GM23338 (cell line): ENCODE measurements around the gene ARHGAP42. TPM values are rescaled to one million over a fixed set of nuclear protein-coding genes. Genes with fewer than 3 reads are reported as not detected.

Source experiments
- ATAC-seq: fragments of 200-7000 bp; cut with Tn5 transposase; 3 replicates; pipeline ENCODE4 v1.9.1; 2020
- DNase-seq: peaks from one replicate; pipeline ENCODE4 v3.0.0-alpha.2; 2015; ENCODE audit warnings: low spot score
- H2AFZ ChIP-seq: fragments of 200-600 bp; sonication (generic); 2 replicates; pipeline ENCODE4 v1.8.0; 2016; ENCODE audit warnings: antibody characterized with exemption, mild to moderate bottlenecking, moderate library complexity
- H3F3A ChIP-seq: fragments of 200-600 bp; sonication (generic); replicated peaks from 2 replicates; pipeline ENCODE4 v1.8.0; 2017; ENCODE audit warnings: antibody characterized with exemption, mixed run types, low read depth
- H3K27ac ChIP-seq: fragments of 200-600 bp; sonication (generic); 2 replicates; pipeline ENCODE4 v1.6.1; 2016; ENCODE audit warnings: low read depth
- H3K27me3 ChIP-seq: fragments of 200-600 bp; sonication (generic); 2 replicates; pipeline ENCODE4 v1.8.0; 2016; ENCODE audit warnings: mild to moderate bottlenecking, mixed run types, moderate library complexity; ENCODE audit not compliant: insufficient read depth
- H3K36me3 ChIP-seq: fragments of 200-600 bp; sonication (generic); 2 replicates; pipeline ENCODE4 v1.8.0; 2016; ENCODE audit warnings: mild to moderate bottlenecking; ENCODE audit not compliant: insufficient read depth
- H3K4me1 ChIP-seq: fragments of 200-600 bp; sonication (generic); 2 replicates; pipeline ENCODE4 v1.8.0; 2016; ENCODE audit warnings: mild to moderate bottlenecking, moderate library complexity; ENCODE audit not compliant: insufficient read depth
- H3K4me2 ChIP-seq: fragments of 200-600 bp; sonication (generic); 2 replicates; pipeline ENCODE4 v1.7.1; 2017; ENCODE audit warnings: mixed run types
- H3K4me3 ChIP-seq: fragments of 200-600 bp; sonication (generic); 2 replicates; pipeline ENCODE4 v1.6.1; 2016; ENCODE audit warnings: mixed run types
- H3K79me2 ChIP-seq: fragments of 200-600 bp; sonication (generic); replicated peaks from 2 replicates; pipeline ENCODE4 v1.8.0; 2017; ENCODE audit warnings: mild to moderate bottlenecking; ENCODE audit not compliant: insufficient read depth
- H3K9me2 ChIP-seq: fragments of 200-600 bp; sonication (generic); 2 replicates; pipeline ENCODE4 v1.8.0; 2017; ENCODE audit not compliant: insufficient read depth
- H4K20me1 ChIP-seq: fragments of 200-600 bp; sonication (generic); replicated peaks from 2 replicates; pipeline ENCODE4 v1.8.0; 2017; ENCODE audit warnings: mild to moderate bottlenecking; ENCODE audit not compliant: insufficient read depth
- H3K27ac Mint-ChIP-seq: 2 replicates; pipeline ENCODE4 v1.8.0; 2020; ENCODE audit warnings: inconsistent platforms, mild to moderate bottlenecking, moderate library complexity, mixed read lengths
- H3K27me3 Mint-ChIP-seq: 3 replicates; pipeline ENCODE4 v1.8.0; 2022; ENCODE audit warnings: low read depth, mild to moderate bottlenecking, moderate library complexity, mixed read lengths, inconsistent platforms; ENCODE audit not compliant: insufficient read depth, poor library complexity
- H3K36me3 Mint-ChIP-seq: 3 replicates; pipeline ENCODE4 v1.8.0; 2021; ENCODE audit warnings: low read depth, mild to moderate bottlenecking, inconsistent platforms, moderate library complexity, mixed read lengths
- H3K4me1 Mint-ChIP-seq: 3 replicates; pipeline ENCODE4 v1.8.0; 2020; ENCODE audit warnings: mild to moderate bottlenecking, inconsistent platforms, mixed read lengths
- H3K4me3 Mint-ChIP-seq: 3 replicates; pipeline ENCODE4 v1.8.0; 2021; ENCODE audit warnings: moderate library complexity, mild to moderate bottlenecking, inconsistent platforms, mixed read lengths
- H3K9me3 Mint-ChIP-seq: 3 replicates; pipeline ENCODE4 v1.8.0; 2020; ENCODE audit warnings: moderate library complexity, mild to moderate bottlenecking, inconsistent platforms, mixed read lengths
- CREB1 ChIP-seq: fragments of 250-450 bp; sonication (Bioruptor Pico); IDR thresholded peaks from 2 replicates; pipeline ENCODE4 v1.5.0; 2020; ENCODE audit warnings: low read depth, mild to moderate bottlenecking, moderate library complexity
- CTCF ChIP-seq, 2 experiments: fragments of 200-600 bp in 1 of 2; sonication (generic) in 1 of 2; conservative IDR thresholded peaks; 2 replicates each; pipeline versions ENCODE4 v1.5.1 to v1.6.1; 2016 to 2017; ENCODE audit warnings: antibody characterized with exemption in 2 of 2, low read depth in 2 of 2, mild to moderate bottlenecking in 2 of 2, moderate library complexity in 1 of 2
- EZH2 ChIP-seq: fragments of 200-600 bp; sonication (generic); IDR thresholded peaks from one replicate; pipeline ENCODE4 v1.8.0; 2017; ENCODE audit warnings: antibody characterized with exemption, mild to moderate bottlenecking, low read depth; ENCODE audit not compliant: unreplicated experiment
- EZH2phosphoT487 ChIP-seq: fragments of 200-600 bp; sonication (generic); IDR thresholded peaks from one replicate; pipeline ENCODE4 v1.8.1; 2018; ENCODE audit warnings: antibody characterized with exemption; ENCODE audit not compliant: unreplicated experiment
- JUNB ChIP-seq: IDR thresholded peaks from one replicate; pipeline ENCODE4 v1.6.1; 2016; ENCODE audit warnings: antibody characterized with exemption; ENCODE audit not compliant: unreplicated experiment
- NANOG ChIP-seq: IDR thresholded peaks from 2 replicates; pipeline ENCODE4 v1.6.1; 2016; ENCODE audit warnings: antibody characterized with exemption, borderline replicate concordance
- ZNF114 ChIP-seq: fragments of 250-450 bp; sonication (Bioruptor Pico); IDR thresholded peaks from 2 replicates; pipeline ENCODE4 v1.5.0; 2020; ENCODE audit warnings: mild to moderate bottlenecking, moderate library complexity
- ZNF331 ChIP-seq: fragments of 250-450 bp; sonication (Bioruptor Pico); IDR thresholded peaks from 2 replicates; pipeline ENCODE4 v1.5.0; 2020; ENCODE audit warnings: low read depth, mild to moderate bottlenecking, moderate library complexity
- polyA plus RNA-seq: library from polyadenylated mRNA; unstranded; fragments of >200 nt; fragmentation: Nextera tagmentation; extraction: Ambion mirVana; gene quantifications from 2 replicates; pipeline ENCODE4 v1.2.1, GENCODE V29; 2016
- total RNA-seq: library from RNA; depleted of rRNA; stranded (reverse); fragments of >200 nt; shearing (Covaris generic); gene quantifications from 2 replicates; pipeline ENCODE4 v1.2.3, GENCODE V29; 2014
- TF ChIP-seq, protein P1 (sequence below): IDR thresholded peaks from 2 replicates; pipeline ENCODE4 v1.6.1; 2016; ENCODE audit warnings: antibody characterized with exemption
- TF ChIP-seq, protein P2 (sequence below): IDR thresholded peaks from one replicate; pipeline ENCODE4 v1.6.1; 2018; ENCODE audit warnings: antibody characterized with exemption; ENCODE audit not compliant: unreplicated experiment

The ARHGAP42 gene
- total and polyA plus RNA-seq, 2 experiments from 2014 or later, result 23.7 to 35.7 TPM

- no peaks in the 10 kb centered on the region for H4K20me1 ChIP-seq
- H3K4me1 ChIP-seq, result peaks cover 75% of the 10 kb centered on the region
- no peaks in the 10 kb centered on the region for H3K36me3 ChIP-seq
- peak; percentile 30; the same call in 2 of the 3 replicates for ATAC-seq
- H3K27me3 ChIP-seq, result no peaks in the 10 kb centered on the region
- Mint-ChIP-seq H3K27me3 (no peaks in the 10 kb centered on the region), H3K27ac (no peak overlapping the region; the same call in 1 of the 2 replicates), H3K4me3 (no peak overlapping the region), H3K4me1 (peaks cover 68% of the 10 kb centered on the region), H3K9me3 (no peaks in the 10 kb centered on the region; the same call in 2 of the 3 replicates), H3K36me3 (peaks cover 17% of the 10 kb centered on the region; the same call in 2 of the 3 replicates)
- no peak overlapping the region; the same call in 1 of the 2 replicates for H3K27ac ChIP-seq
- TF ChIP-seq, protein P1, sequence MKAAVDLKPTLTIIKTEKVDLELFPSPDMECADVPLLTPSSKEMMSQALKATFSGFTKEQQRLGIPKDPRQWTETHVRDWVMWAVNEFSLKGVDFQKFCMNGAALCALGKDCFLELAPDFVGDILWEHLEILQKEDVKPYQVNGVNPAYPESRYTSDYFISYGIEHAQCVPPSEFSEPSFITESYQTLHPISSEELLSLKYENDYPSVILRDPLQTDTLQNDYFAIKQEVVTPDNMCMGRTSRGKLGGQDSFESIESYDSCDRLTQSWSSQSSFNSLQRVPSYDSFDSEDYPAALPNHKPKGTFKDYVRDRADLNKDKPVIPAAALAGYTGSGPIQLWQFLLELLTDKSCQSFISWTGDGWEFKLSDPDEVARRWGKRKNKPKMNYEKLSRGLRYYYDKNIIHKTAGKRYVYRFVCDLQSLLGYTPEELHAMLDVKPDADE, result no peak
- TF ChIP-seq EZH2 (no peak), EZH2phosphoT487 (no peak), ZNF331 (CRISPR knock-in tag) (no peak), JUNB (no peak), CTCF (conservative IDR thresholded peaks at IDR 0.05; ENCODE audit: low read depth in 2 of 2) (no peak), CREB1 (CRISPR knock-in tag) (no peak), NANOG (no peak), ZNF114 (CRISPR knock-in tag) (no peak)
- TF ChIP-seq, protein P2, sequence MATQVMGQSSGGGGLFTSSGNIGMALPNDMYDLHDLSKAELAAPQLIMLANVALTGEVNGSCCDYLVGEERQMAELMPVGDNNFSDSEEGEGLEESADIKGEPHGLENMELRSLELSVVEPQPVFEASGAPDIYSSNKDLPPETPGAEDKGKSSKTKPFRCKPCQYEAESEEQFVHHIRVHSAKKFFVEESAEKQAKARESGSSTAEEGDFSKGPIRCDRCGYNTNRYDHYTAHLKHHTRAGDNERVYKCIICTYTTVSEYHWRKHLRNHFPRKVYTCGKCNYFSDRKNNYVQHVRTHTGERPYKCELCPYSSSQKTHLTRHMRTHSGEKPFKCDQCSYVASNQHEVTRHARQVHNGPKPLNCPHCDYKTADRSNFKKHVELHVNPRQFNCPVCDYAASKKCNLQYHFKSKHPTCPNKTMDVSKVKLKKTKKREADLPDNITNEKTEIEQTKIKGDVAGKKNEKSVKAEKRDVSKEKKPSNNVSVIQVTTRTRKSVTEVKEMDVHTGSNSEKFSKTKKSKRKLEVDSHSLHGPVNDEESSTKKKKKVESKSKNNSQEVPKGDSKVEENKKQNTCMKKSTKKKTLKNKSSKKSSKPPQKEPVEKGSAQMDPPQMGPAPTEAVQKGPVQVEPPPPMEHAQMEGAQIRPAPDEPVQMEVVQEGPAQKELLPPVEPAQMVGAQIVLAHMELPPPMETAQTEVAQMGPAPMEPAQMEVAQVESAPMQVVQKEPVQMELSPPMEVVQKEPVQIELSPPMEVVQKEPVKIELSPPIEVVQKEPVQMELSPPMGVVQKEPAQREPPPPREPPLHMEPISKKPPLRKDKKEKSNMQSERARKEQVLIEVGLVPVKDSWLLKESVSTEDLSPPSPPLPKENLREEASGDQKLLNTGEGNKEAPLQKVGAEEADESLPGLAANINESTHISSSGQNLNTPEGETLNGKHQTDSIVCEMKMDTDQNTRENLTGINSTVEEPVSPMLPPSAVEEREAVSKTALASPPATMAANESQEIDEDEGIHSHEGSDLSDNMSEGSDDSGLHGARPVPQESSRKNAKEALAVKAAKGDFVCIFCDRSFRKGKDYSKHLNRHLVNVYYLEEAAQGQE, result no peak
- peak overlapping the region; percentile 37 for H3K4me2 ChIP-seq
- H3F3A ChIP-seq, result no peaks in the 10 kb centered on the region
- peaks cover 43% of the 10 kb centered on the region for H3K79me2 ChIP-seq
- H3K4me3 ChIP-seq, result no peak overlapping the region
- no peak overlapping the region for H2AFZ ChIP-seq
- DNase-seq, result no peak
- H3K9me2 ChIP-seq, result no peaks in the 10 kb centered on the region
Measured at GRCh38 chr11:100740440-100740839, 53.4 kb downstream of the ARHGAP42 start.
